Neural progenitor cell (in vitro differentiated cells): Measurements from ENCODE around the gene BCAS1.

Experiments used
- CTCF ChIP-seq: fragments of 200-600 bp; sonication (generic); IDR thresholded peaks from 2 replicates; pipeline ENCODE4 v1.5.1; 2017; ENCODE audit warnings: antibody characterized with exemption, mild to moderate bottlenecking
- EZH2 ChIP-seq: fragments of 200-600 bp; sonication (generic); IDR thresholded peaks from 2 replicates; pipeline ENCODE4 v1.6.1; 2017; ENCODE audit warnings: antibody characterized with exemption, mild to moderate bottlenecking, moderate library complexity

GRCh38 chr20:53915446-53916172, 154.8 kb downstream of the BCAS1 start:
- TF ChIP-seq CTCF, result peak; percentile 97
- no peak for TF ChIP-seq EZH2
